Left lung (tissue), 14 donors: ENCODE results near the gene ABCA1. TPM values are rescaled to one million over a fixed set of nuclear protein-coding genes. Genes with fewer than 3 reads are reported as not detected.
"Not testable (repeated sequence)": the region's sequence is repeated elsewhere in the genome, so short reads cannot be mapped to it uniquely, and the experiment has no call there.

ENCODE experiments used
- ATAC-seq: fragments of 200-7000 bp; cut with Tn5 transposase; one replicate; pipeline ENCODE4 v1.9.1; 2020; ENCODE audit warnings: moderate library complexity
- DNase-seq, 4 donors: peaks; one replicate each; pipeline ENCODE4 v3.0.0-alpha.2; 2013 to 2020
- H3K27ac ChIP-seq, 2 donors: fragments of 200-600 bp; sonication (generic) in 1 of 2; one replicate each; pipeline versions ENCODE4 v1.5.0 to v1.8.0; 2020 to 2021
- H3K27me3 ChIP-seq, 2 donors: fragments of 200-600 bp; sonication (generic) in 1 of 2; one replicate each; pipeline versions ENCODE4 v1.5.0 to v1.8.0; 2020 to 2021
- H3K36me3 ChIP-seq, 2 donors: fragments of 200-600 bp; sonication (generic) in 1 of 2; one replicate each; pipeline versions ENCODE4 v1.5.0 to v1.8.0; 2020 to 2021
- H3K4me1 ChIP-seq, 2 donors: fragments of 200-600 bp; one replicate each; pipeline ENCODE4 v1.8.0; 2021
- H3K4me3 ChIP-seq, 2 donors: fragments of 200-600 bp; sonication (generic) in 1 of 2; one replicate each; pipeline versions ENCODE4 v1.5.0 to v1.8.0; 2020 to 2021; ENCODE audit warnings: mild to moderate bottlenecking in 1 of 2
- H3K9me3 ChIP-seq, 2 donors: fragments of 200-600 bp; sonication (generic) in 1 of 2; one replicate each; pipeline versions ENCODE4 v1.5.0 to v1.8.0; 2020 to 2021
- intact Hi-C, 2 donors: fragments of 100-400 bp; cut with DNase I; formaldehyde crosslinking; loops; one replicate each; pipeline versions ENCODE4 v1.11.2 to v1.14.2; 2022
- long read RNA-seq, 12 donors: library from polyadenylated mRNA in 2 of 12; unstranded in 2 of 12; transcript quantifications; one replicate each; pipeline ENCODE4 v2.0.0 and lab custom pipeline, GENCODE V29; 2019 to 2026
- polyA plus RNA-seq, 6 donors: library from polyadenylated mRNA; unstranded; fragments of 120-200 nt; gene quantifications; one replicate each; pipeline ENCODE4 v1.2.1, GENCODE V29; 2013; ENCODE audit not compliant: insufficient read length in 6 of 6
- total RNA-seq, 2 donors: library from RNA; stranded (reverse); fragmentation: NEBNext Ultra II Directional; extraction: Animal tissue kit (Norgen Biotek cat#: 25700); gene quantifications; one replicate each; pipeline ENCODE4 v1.2.1, GENCODE V29; 2021
- TF ChIP-seq, protein P1 (sequence below), 2 donors: fragments of 200-600 bp; sonication (generic) in 1 of 2; IDR thresholded peaks; one replicate each; pipeline versions ENCODE4 v1.5.0 to v1.8.0; 2021; ENCODE audit warnings: antibody characterized with exemption in 2 of 2
- donor health status: DM: no; HTN: yes; CAD: no.
- donor health status: DM: no; HTN: no; CAD: no.

ABCA1 gene, protein sequence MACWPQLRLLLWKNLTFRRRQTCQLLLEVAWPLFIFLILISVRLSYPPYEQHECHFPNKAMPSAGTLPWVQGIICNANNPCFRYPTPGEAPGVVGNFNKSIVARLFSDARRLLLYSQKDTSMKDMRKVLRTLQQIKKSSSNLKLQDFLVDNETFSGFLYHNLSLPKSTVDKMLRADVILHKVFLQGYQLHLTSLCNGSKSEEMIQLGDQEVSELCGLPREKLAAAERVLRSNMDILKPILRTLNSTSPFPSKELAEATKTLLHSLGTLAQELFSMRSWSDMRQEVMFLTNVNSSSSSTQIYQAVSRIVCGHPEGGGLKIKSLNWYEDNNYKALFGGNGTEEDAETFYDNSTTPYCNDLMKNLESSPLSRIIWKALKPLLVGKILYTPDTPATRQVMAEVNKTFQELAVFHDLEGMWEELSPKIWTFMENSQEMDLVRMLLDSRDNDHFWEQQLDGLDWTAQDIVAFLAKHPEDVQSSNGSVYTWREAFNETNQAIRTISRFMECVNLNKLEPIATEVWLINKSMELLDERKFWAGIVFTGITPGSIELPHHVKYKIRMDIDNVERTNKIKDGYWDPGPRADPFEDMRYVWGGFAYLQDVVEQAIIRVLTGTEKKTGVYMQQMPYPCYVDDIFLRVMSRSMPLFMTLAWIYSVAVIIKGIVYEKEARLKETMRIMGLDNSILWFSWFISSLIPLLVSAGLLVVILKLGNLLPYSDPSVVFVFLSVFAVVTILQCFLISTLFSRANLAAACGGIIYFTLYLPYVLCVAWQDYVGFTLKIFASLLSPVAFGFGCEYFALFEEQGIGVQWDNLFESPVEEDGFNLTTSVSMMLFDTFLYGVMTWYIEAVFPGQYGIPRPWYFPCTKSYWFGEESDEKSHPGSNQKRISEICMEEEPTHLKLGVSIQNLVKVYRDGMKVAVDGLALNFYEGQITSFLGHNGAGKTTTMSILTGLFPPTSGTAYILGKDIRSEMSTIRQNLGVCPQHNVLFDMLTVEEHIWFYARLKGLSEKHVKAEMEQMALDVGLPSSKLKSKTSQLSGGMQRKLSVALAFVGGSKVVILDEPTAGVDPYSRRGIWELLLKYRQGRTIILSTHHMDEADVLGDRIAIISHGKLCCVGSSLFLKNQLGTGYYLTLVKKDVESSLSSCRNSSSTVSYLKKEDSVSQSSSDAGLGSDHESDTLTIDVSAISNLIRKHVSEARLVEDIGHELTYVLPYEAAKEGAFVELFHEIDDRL (N-terminal part only)
- total RNA-seq (10 to 100 TPM; 40.5 to 53.0 TPM), polyA plus RNA-seq (10 to 100 TPM; 12.8 to 20.2 (median 16.7) TPM)
- long read RNA-seq, donor 1, result 0 reads
- long read RNA-seq, donor 2, result 0 reads
- long read RNA-seq, donor 3, result 0 reads
- long read RNA-seq, donor 4, partial matches to known transcripts, result 2 of 5 reads
- long read RNA-seq, donor 4, other reads (novel, unspliced or antisense), result 3 of 5 reads
- long read RNA-seq, donor 5, result 0 reads
- long read RNA-seq, donor 6, partial matches to known transcripts, result 82 of 82 reads
- long read RNA-seq, donor 6, other reads (novel, unspliced or antisense), result 0 of 82 reads
- long read RNA-seq, donor 7, result 0 reads
- long read RNA-seq, donor 8, result 0 reads
- long read RNA-seq, donor 9, result 0 reads
- long read RNA-seq, donor 10, partial matches to known transcripts, result 0 of 2 reads
- long read RNA-seq, donor 10, other reads (novel, unspliced or antisense), result 2 of 2 reads
- long read RNA-seq, donor 11, result 0 reads
- long read RNA-seq, donor 12, result 0 reads

DNA sequence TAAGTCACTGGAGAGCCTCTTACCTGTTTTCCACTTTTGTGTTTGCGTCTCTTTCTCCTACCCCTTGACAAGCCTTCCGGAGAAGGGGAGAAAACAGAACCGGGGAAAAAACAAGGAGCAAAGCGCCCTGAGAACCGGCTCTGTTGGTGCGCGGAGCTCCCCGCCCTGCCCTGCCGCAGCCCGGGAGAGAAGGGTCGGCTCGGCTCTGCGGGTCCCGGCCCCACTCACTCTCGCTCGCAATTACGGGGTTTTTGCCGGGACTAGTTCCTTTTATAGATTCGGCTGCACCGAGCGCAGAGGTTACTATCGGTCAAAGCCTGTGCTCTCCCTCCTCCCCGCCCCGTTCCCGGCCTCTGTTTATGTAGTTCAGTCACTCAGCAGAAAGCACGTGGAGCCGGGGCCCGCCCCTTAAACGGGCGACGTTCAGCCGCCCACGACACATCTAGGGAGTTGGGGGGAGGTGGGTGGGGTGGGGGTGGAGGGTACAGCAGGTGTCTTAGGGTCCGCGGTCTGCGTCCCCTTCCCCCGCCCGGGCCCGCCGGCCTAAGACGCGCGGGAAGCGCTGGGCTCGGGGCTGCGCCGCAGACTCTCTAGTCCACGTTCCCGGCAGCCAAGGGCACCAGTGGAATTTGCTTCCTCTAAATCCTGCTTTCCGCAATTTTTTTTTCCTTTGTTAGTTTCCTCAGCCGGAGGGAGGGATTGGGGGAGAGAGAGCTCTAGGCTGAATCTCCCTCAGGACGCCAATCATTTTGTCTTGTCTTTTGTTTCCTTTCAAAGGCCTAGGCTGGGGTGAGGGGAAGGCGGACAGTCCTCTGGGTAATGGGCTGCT, at the start of gene ABCA1:
Gene ABCA1, minus strand, starts transcription at position 244 of the 829 bp plus-strand sequence. CDS start 24,476 bp downstream, outside the sequence.
- TF ChIP-seq, protein P1, sequence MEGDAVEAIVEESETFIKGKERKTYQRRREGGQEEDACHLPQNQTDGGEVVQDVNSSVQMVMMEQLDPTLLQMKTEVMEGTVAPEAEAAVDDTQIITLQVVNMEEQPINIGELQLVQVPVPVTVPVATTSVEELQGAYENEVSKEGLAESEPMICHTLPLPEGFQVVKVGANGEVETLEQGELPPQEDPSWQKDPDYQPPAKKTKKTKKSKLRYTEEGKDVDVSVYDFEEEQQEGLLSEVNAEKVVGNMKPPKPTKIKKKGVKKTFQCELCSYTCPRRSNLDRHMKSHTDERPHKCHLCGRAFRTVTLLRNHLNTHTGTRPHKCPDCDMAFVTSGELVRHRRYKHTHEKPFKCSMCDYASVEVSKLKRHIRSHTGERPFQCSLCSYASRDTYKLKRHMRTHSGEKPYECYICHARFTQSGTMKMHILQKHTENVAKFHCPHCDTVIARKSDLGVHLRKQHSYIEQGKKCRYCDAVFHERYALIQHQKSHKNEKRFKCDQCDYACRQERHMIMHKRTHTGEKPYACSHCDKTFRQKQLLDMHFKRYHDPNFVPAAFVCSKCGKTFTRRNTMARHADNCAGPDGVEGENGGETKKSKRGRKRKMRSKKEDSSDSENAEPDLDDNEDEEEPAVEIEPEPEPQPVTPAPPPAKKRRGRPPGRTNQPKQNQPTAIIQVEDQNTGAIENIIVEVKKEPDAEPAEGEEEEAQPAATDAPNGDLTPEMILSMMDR (IDR thresholded peaks at IDR 0.05), result no peak
- no peaks in the 10 kb centered on the region for H3K27me3 ChIP-seq
- H3K4me3 ChIP-seq, result peak within 1 kb of the TSS; percentile 76 to 92
- no peaks in the 10 kb centered on the region for H3K36me3 ChIP-seq
- no peaks in the 10 kb centered on the region for H3K9me3 ChIP-seq
- DNase-seq, result peak; percentile 89 to 96 (median 94)
- peak; percentile 85 for ATAC-seq
- H3K27ac ChIP-seq, result peak within 1 kb of the TSS; percentile 81 to 86
- peaks cover 16 to 30% of the 10 kb centered on the region in 2 donors for H3K4me1 ChIP-seq
- intact Hi-C loops, result no loop called here

DNA sequence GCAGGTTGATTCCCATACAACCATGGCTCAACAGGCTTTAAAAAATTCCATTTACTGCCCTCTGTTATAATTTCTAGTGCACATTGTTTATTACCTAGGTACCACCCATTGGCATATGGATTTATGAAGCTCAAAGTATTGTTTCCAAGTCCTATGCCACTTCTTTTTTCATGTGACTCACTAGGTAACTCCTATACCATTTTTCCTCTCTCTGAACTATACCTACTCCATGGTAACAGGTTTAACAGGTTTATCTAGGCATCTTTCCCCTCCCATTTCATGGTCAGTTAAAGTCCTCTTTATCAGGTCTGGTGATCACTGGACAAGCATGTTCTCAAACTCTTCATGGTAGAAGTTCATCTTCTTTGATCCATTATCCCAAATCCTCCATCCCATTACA, 49.6 kb upstream of the ABCA1 start:
- H3K9me3 ChIP-seq, result no peaks in the 10 kb centered on the region
- intact Hi-C loops, result no loop called here
- H3K4me1 ChIP-seq, result peaks cover 7 to 11% of the 10 kb centered on the region in 2 donors
- H3K27me3 ChIP-seq, result no peaks in the 10 kb centered on the region
- DNase-seq, result no peak
- no peak for ATAC-seq
- H3K27ac ChIP-seq, result no peak overlapping the region
- no peaks in the 10 kb centered on the region for H3K36me3 ChIP-seq
- TF ChIP-seq, protein P1 (IDR thresholded peaks at IDR 0.05), result no peak
- no peak overlapping the region for H3K4me3 ChIP-seq

DNA sequence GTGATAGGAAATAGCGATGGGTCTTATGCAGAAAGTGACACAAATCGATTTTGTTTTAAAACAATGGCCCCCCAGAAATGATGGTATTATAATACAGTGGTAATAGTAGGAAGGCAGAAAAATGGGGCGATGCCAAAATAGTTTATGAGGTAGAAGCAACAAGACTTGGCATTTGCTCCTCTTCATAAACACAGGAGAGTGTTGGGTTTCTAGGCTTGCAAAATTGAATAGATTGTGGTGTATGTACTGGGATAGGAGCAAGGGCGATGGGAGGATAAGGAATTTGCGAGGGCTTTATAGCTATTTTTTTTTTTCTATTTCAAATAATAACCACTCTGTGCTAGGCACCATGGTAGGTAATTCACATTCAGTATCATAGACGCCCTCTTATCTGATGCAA, 49.2 kb upstream of the ABCA1 start:
- no peak overlapping the region for H3K27ac ChIP-seq
- no peak overlapping the region for H3K4me3 ChIP-seq
- H3K4me1 ChIP-seq, result peaks cover 7 to 11% of the 10 kb centered on the region in 2 donors
- H3K9me3 ChIP-seq, result no peaks in the 10 kb centered on the region
- no peak for DNase-seq
- TF ChIP-seq, protein P1 (IDR thresholded peaks at IDR 0.05), result no peak
- no peaks in the 10 kb centered on the region for H3K27me3 ChIP-seq
- intact Hi-C loops, result no loop called here
- H3K36me3 ChIP-seq, result no peaks in the 10 kb centered on the region
- no peak for ATAC-seq

DNA sequence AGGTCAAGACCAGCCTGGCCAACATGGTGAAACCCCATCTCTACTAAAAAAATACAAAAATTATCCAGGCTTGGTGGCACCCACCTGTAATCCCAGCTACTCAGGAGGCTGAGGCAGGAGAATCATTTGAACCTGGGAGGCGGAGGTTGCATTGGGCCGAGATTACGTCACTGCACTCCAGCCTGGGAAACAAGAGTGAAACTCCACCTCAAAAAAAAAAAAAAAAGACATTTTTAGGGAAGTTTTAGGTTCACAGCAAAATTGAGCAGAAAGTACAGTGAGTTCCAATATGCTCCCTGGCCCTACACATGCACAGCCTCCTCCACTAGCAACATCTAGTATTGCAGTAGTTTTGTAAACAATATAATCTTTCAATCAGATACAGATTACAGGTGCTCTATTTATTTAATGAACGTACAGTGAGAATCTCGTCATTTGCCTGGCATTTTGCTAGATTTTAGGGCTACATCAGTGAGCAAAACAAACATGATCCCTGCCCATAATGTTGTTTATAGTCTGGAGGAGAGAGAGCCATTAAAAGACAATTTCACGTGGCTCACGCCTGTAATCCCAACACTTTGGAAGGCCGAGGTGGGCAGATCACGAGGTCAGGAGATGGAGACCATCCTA, 48.1 kb upstream of the ABCA1 start:
- intact Hi-C loops, H3K4me3 ChIP-seq, DNase-seq, H3K27me3 ChIP-seq, H3K36me3 ChIP-seq, H3K9me3 ChIP-seq, H3K27ac ChIP-seq, ATAC-seq: not testable (repeated sequence)
- peaks cover 7 to 11% of the 10 kb centered on the region in 2 donors for H3K4me1 ChIP-seq
